MCF 10A (cell line): ENCODE data around the gene COL13A1. TPM values are rescaled to one million over a fixed set of nuclear protein-coding genes. Genes with fewer than 3 reads are reported as not detected.

Source experiments
- BruUV-seq: library from RNA; stranded (reverse); fragments of 400-500 nt; replicated peaks from 2 replicates; lab custom pipeline; 2021; lab: Mats Ljungman, UMichigan
- CTCF ChIA-PET: fragments of 300-600 bp; sonication (Branson Sonifier 250); formaldehyde crosslinking; extraction: SDS; loops from one replicate; lab custom pipeline; 2021; ENCODE audit warnings: antibody characterized with exemption, inconsistent platforms; lab: Yijun Ruan, JAX
- POLR2A ChIA-PET: fragments of 300-600, 350-650 bp; sonication (Branson Sonifier 250); formaldehyde crosslinking; extraction: SDS; loops from one replicate; lab custom pipeline; 2020; ENCODE audit warnings: antibody characterized with exemption, inconsistent platforms; lab: Yijun Ruan, JAX
- DNase-seq: peaks from one replicate; pipeline ENCODE4 v3.0.0-alpha.2; 2018; ENCODE audit not compliant: unreplicated experiment
- H3K27ac Mint-ChIP-seq: one replicate; pipeline ENCODE4 v1.8.0; 2022; ENCODE audit warnings: mild to moderate bottlenecking, low read depth, mixed read lengths; ENCODE audit not compliant: unreplicated experiment
- H3K27me3 Mint-ChIP-seq: one replicate; pipeline ENCODE4 v1.8.0; 2022; ENCODE audit warnings: mixed read lengths; ENCODE audit not compliant: insufficient read depth, unreplicated experiment
- H3K36me3 Mint-ChIP-seq: one replicate; pipeline ENCODE4 v1.8.0; 2022; ENCODE audit warnings: mild to moderate bottlenecking, moderate library complexity, mixed read lengths; ENCODE audit not compliant: insufficient read depth, unreplicated experiment
- H3K4me1 Mint-ChIP-seq: one replicate; pipeline ENCODE4 v1.8.0; 2022; ENCODE audit warnings: mixed read lengths; ENCODE audit not compliant: insufficient read depth, unreplicated experiment
- H3K4me3 Mint-ChIP-seq: one replicate; pipeline ENCODE4 v1.8.0; 2022; ENCODE audit warnings: mild to moderate bottlenecking, moderate library complexity, mixed read lengths; ENCODE audit not compliant: unreplicated experiment
- H3K9me3 Mint-ChIP-seq: one replicate; pipeline ENCODE4 v1.8.0; 2022; ENCODE audit warnings: mixed read lengths; ENCODE audit not compliant: unreplicated experiment
- CTCF ChIP-seq: fragments of 200-600 bp; IDR thresholded peaks from one replicate; pipeline ENCODE4 v1.8.0; 2022; ENCODE audit warnings: antibody characterized with exemption, mild to moderate bottlenecking; ENCODE audit not compliant: unreplicated experiment
- intact Hi-C: fragments of 100-400 bp; cut with micrococcal nuclease; formaldehyde crosslinking; loops from 2 replicates; pipeline ENCODE4 v1.14.1; 2022
- total RNA-seq: library from RNA; stranded (reverse); gene quantifications from 2 replicates; pipeline ENCODE4 v1.2.3, GENCODE V29; 2022

The COL13A1 gene
- total RNA-seq, 1 experiment from 2014 or later: 0.47 TPM

DNA sequence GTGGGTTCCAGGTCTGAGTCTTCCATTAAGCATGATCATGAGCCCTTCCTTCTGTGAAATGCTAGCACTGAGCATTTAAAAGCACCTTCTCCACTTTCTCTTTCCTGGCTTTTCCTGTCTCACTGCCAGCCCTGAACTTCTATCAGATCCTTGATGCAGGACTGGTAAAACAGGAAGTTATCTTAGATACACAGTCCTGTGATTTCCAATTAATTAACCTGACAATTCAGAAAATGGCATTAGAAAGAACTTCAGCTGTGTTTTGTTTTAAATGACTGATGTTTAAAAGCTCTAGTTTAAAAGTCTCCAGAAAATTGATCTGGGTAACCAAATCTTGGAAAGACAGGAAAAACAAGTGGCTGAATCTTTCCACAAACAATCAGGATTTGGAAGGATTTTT, 172.0 kb downstream of the COL13A1 start:
- intact Hi-C loops: no loop called here
- H3K4me3 Mint-ChIP-seq: no peak overlapping the region
- POLR2A ChIA-PET: interaction anchor here (1.3 kb wide), 1 partner anchor 15 kb away, joined by 3 read pairs; no protein-coding TSS in a partner anchor

DNA sequence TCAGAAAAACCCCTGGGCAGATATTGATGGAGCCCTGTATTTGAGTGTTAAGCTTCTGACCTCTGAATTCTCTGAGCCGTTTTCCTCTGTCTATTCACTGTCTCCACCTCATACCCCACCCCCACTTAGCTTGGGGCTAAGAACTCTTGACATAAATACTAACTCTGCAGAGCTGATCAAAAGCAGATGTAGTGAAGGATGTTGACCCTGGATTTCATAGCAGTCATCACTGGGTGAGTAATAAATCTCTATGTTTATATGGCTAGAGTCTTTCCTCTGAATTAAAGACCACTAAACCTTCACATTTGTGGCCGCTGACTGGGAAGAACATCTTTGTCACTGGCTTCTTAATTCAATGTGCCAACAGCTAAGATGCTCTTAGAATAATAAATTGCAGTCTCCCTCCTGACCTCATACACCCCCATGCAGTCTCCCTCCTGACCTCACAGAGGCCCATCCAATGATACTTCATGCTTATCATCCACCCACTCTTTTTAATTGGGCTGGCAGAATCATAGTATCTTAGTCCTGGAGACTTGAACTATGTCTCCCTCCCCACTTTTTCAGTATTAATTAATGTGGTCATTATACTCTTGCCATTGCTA, 172.9 kb downstream of the COL13A1 start:
- H3K4me1 Mint-ChIP-seq: peaks cover 4% of the 10 kb centered on the region
- intact Hi-C loops: no loop called here
- H3K36me3 Mint-ChIP-seq: no peaks in the 10 kb centered on the region
- TF ChIP-seq CTCF: no peak
- H3K9me3 Mint-ChIP-seq: no peaks in the 10 kb centered on the region
- DNase-seq: no peak
- no peak overlapping the region for H3K27ac Mint-ChIP-seq
- POLR2A ChIA-PET: interaction anchor here (1.3 kb wide), 1 partner anchor 16 kb away, joined by 3 read pairs; no protein-coding TSS in a partner anchor
- no TSS peak for BruUV-seq
- H3K4me3 Mint-ChIP-seq: no peak overlapping the region
- CTCF ChIA-PET: no interaction called here
- peaks cover 86% of the 10 kb centered on the region for H3K27me3 Mint-ChIP-seq

More for the DNA sequence above, 172.0 kb downstream of the COL13A1 start:
- CTCF ChIA-PET: no interaction called here
- H3K27me3 Mint-ChIP-seq: peaks cover 78% of the 10 kb centered on the region
- DNase-seq: no peak
- BruUV-seq: no TSS peak
- H3K27ac Mint-ChIP-seq: no peak overlapping the region
- H3K4me1 Mint-ChIP-seq: peaks cover 4% of the 10 kb centered on the region
- no peaks in the 10 kb centered on the region for H3K36me3 Mint-ChIP-seq
- no peaks in the 10 kb centered on the region for H3K9me3 Mint-ChIP-seq
- TF ChIP-seq CTCF: no peak

DNA sequence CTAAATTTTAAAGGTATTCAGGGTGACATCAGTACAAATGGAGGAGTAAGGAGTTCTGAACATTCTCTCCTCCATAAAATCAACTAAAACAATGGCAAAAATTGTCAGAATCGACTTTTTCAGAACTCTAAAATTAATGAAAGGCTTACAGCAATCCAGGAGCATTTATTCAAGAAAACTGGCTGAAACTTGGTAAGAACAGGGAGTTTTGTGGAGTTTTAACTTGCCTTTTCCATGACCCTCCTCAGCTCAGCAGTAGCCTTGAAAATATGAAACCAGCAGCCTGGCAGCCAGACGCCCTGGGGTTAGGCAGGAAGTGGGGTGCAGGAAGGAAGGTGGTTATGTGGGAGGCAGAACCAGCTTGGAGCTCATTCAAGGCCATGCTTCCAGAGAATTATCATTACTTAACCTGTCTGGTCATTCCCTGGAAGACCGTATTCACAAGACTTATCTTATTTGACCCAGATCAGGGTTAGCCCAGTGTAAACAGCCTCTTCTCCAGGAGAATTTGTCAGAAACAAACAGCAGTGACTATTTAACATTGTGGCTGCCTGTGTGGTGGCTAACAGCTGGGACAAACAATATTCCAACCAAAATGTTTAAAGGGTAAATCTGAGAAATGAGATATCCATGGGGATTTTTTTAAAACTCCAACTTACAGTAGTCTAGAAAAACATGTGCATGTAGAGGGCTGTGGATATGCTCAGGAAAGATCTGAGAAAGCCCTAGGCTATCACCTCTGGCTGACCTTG, 175.3 kb downstream of the COL13A1 start:
- no peak for TF ChIP-seq CTCF
- Mint-ChIP-seq H3K27ac (no peak overlapping the region), H3K9me3 (no peaks in the 10 kb centered on the region), H3K4me3 (no peak overlapping the region), H3K36me3 (no peaks in the 10 kb centered on the region), H3K4me1 (peaks cover 4% of the 10 kb centered on the region), H3K27me3 (peaks cover 90% of the 10 kb centered on the region)
- CTCF ChIA-PET: interaction anchor here (0.6 to 2.2 kb wide), 3 partner anchors 18 to 446 kb away, joined by 3 to 9 read pairs (median 3); no protein-coding TSS in a partner anchor
- no TSS peak for BruUV-seq
- intact Hi-C loops: no loop called here
- POLR2A ChIA-PET: no interaction called here
- no peak for DNase-seq

DNA sequence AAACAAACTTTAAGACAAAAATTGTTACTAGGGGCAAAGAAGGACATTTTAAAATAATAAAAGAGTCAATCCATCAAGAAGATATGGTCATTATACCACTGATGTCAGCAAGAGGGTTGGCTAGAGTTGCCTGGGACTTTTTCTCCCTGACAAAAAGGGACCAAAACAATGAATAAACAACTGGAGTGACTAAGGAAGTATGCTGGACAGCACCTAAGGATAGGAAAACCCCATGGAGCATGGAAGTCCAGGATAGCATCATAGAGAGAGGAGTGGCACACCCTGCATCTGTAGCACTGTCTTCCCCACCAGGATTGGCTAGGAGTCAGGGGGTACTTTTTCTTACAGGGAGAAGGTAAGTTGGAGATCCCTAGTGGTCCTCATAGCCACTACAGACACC, 177.5 kb downstream of the COL13A1 start:
- no peak for DNase-seq
- no peaks in the 10 kb centered on the region for H3K9me3 Mint-ChIP-seq
- no peak for TF ChIP-seq CTCF
- no peak overlapping the region for H3K27ac Mint-ChIP-seq
- intact Hi-C loops: no loop called here
- H3K36me3 Mint-ChIP-seq: no peaks in the 10 kb centered on the region
- H3K4me1 Mint-ChIP-seq: peaks cover 4% of the 10 kb centered on the region
- H3K4me3 Mint-ChIP-seq: no peak overlapping the region
- POLR2A ChIA-PET: no interaction called here
- no TSS peak for BruUV-seq
- peaks cover 97% of the 10 kb centered on the region for H3K27me3 Mint-ChIP-seq
- CTCF ChIA-PET: interaction anchor here (0.9 kb wide), 1 partner anchor 20 kb away, joined by 4 read pairs; no protein-coding TSS in a partner anchor
